MM.1S (cell line): Measurements from ENCODE around the gene PPP1R37.

Experiments used
- EZH2 ChIP-seq: fragments of 300-600 bp; sonication (generic); optimal IDR thresholded peaks from 2 replicates; pipeline ENCODE3; 2017; ENCODE audit warnings: low read depth, mild to moderate bottlenecking, antibody characterized with exemption, low read length, mixed read lengths
- TF ChIP-seq, protein P1 (sequence below): fragments of 300-600 bp; sonication (generic); IDR thresholded peaks from 2 replicates; pipeline ENCODE4 v1.5.1; 2016; ENCODE audit warnings: antibody characterized with exemption, low read length, mixed read lengths

GRCh38 chr19:45061965-45062364, 31.0 kb upstream of the PPP1R37 start:
- TF ChIP-seq, protein P1, sequence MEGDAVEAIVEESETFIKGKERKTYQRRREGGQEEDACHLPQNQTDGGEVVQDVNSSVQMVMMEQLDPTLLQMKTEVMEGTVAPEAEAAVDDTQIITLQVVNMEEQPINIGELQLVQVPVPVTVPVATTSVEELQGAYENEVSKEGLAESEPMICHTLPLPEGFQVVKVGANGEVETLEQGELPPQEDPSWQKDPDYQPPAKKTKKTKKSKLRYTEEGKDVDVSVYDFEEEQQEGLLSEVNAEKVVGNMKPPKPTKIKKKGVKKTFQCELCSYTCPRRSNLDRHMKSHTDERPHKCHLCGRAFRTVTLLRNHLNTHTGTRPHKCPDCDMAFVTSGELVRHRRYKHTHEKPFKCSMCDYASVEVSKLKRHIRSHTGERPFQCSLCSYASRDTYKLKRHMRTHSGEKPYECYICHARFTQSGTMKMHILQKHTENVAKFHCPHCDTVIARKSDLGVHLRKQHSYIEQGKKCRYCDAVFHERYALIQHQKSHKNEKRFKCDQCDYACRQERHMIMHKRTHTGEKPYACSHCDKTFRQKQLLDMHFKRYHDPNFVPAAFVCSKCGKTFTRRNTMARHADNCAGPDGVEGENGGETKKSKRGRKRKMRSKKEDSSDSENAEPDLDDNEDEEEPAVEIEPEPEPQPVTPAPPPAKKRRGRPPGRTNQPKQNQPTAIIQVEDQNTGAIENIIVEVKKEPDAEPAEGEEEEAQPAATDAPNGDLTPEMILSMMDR = no peak
- no peak for TF ChIP-seq EZH2
